Caco-2 (cell line): ENCODE results near the gene COL3A1. TPM values are rescaled to one million over a fixed set of nuclear protein-coding genes. Genes with fewer than 3 reads are reported as not detected.

Experiments used
- BruUV-seq: library from RNA; stranded (reverse); fragments of 400-500 nt; replicated peaks from 2 replicates; lab custom pipeline; 2021; lab: Mats Ljungman, UMichigan
- CTCF ChIA-PET: fragments of 300-600 bp; sonication (Branson Sonifier 250); formaldehyde crosslinking; loops from one replicate; lab custom pipeline; 2022; ENCODE audit warnings: antibody characterized with exemption; lab: Charles Lee
- POLR2A ChIA-PET: fragments of 300-600 bp; sonication (Branson Sonifier 250); formaldehyde crosslinking; loops from one replicate; lab custom pipeline; 2022; ENCODE audit warnings: antibody characterized with exemption; lab: Charles Lee
- DNase-seq, 2 experiments: peaks; one replicate each; pipeline versions ENCODE4 v3.0.0 to v3.0.0-alpha.2; 2020 to 2022
- H3K27me3 ChIP-seq: replicated peaks from 2 replicates; pipeline ENCODE4 v1.6.0; 2011; ENCODE audit warnings: low read length; ENCODE audit not compliant: control insufficient read depth, insufficient read depth
- H3K36me3 ChIP-seq: 2 replicates; pipeline ENCODE4 v1.5.1; 2011; ENCODE audit warnings: low read length; ENCODE audit not compliant: control insufficient read depth, insufficient read depth
- H3K4me1 ChIP-seq: fragments of 250-450 bp; sonication (Bioruptor Pico); 2 replicates; pipeline ENCODE4 v1.5.1; 2020; ENCODE audit warnings: mild to moderate bottlenecking
- H3K4me3 ChIP-seq: 2 replicates; pipeline ENCODE4 v1.5.1; 2011; ENCODE audit warnings: low read depth, mild to moderate bottlenecking, control low read depth, low read length
- H3K9me3 ChIP-seq: fragments of 250-450 bp; sonication (Bioruptor Pico); 2 replicates; pipeline ENCODE4 v1.5.1; 2020; ENCODE audit warnings: mild to moderate bottlenecking, moderate library complexity
- H3K27ac Mint-ChIP-seq: one replicate; pipeline ENCODE4 v1.8.0; 2022; ENCODE audit warnings: mixed read lengths; ENCODE audit not compliant: unreplicated experiment
- H3K27me3 Mint-ChIP-seq: one replicate; pipeline ENCODE4 v1.8.0; 2022; ENCODE audit warnings: mixed read lengths; ENCODE audit not compliant: insufficient read depth, unreplicated experiment
- H3K36me3 Mint-ChIP-seq: one replicate; pipeline ENCODE4 v1.8.0; 2022; ENCODE audit warnings: mild to moderate bottlenecking, mixed read lengths; ENCODE audit not compliant: insufficient read depth, unreplicated experiment
- H3K4me1 Mint-ChIP-seq: one replicate; pipeline ENCODE4 v1.8.0; 2022; ENCODE audit warnings: low read depth, mixed read lengths; ENCODE audit not compliant: unreplicated experiment
- H3K4me3 Mint-ChIP-seq: one replicate; pipeline ENCODE4 v1.8.0; 2022; ENCODE audit warnings: mild to moderate bottlenecking, moderate library complexity, mixed read lengths; ENCODE audit not compliant: unreplicated experiment
- H3K9me3 Mint-ChIP-seq: one replicate; pipeline ENCODE4 v1.8.0; 2022; ENCODE audit warnings: mixed read lengths; ENCODE audit not compliant: unreplicated experiment
- intact Hi-C: fragments of 100-400 bp; cut with micrococcal nuclease; formaldehyde crosslinking; loops from one replicate; pipeline ENCODE4 v1.10.0; 2022; ENCODE audit not compliant: unreplicated experiment
- total RNA-seq: library from RNA; stranded (reverse); gene quantifications from 2 replicates; pipeline ENCODE4 v1.2.3, GENCODE V29; 2022
- TF ChIP-seq, protein P1 (sequence below), 2 experiments: fragments of 200-600 bp in 1 of 2; IDR thresholded peaks; 1 replicate in 1 of 2; 2 replicates in 1 of 2; pipeline versions ENCODE4 v1.5.1 to v1.8.0; 2011 to 2022; ENCODE audit warnings: antibody characterized with exemption in 1 of 2, control low read depth in 1 of 2, inconsistent platforms in 1 of 2, low read depth in 1 of 2, low read length in 1 of 2, mild to moderate bottlenecking in 1 of 2, moderate library complexity in 1 of 2; ENCODE audit not compliant: insufficient read depth in 1 of 2, severe bottlenecking in 1 of 2, unreplicated experiment in 1 of 2

COL3A1 gene
- total RNA-seq, 1 experiment from 2014 or later = 25.4 TPM

GRCh38 chr2:188983427-188984064 lies 9.4 kb downstream of the COL3A1 start:
- no peaks in the 10 kb centered on the region for H3K36me3 ChIP-seq
- H3K4me3 ChIP-seq = no peak overlapping the region
- Mint-ChIP-seq H3K27me3 (no peaks in the 10 kb centered on the region), H3K4me1 (peaks cover 7% of the 10 kb centered on the region), H3K36me3 (no peaks in the 10 kb centered on the region), H3K27ac (no peak overlapping the region), H3K9me3 (no peaks in the 10 kb centered on the region), H3K4me3 (no peak overlapping the region)
- peak in 1 of 2 experiments; percentile 42 for DNase-seq
- H3K4me1 ChIP-seq = peaks cover 4% of the 10 kb centered on the region; the same call in 1 of the 2 replicates
- BruUV-seq = no TSS peak
- ChIA-PET CTCF (interaction anchor here (0.5 kb wide), 1 partner anchor 412 kb away, joined by 3 read pairs; no protein-coding TSS in a partner anchor), POLR2A (no interaction called here)
- H3K27me3 ChIP-seq = no peaks in the 10 kb centered on the region
- intact Hi-C loops = loop anchor here (1.0 kb wide), 3 partner anchors 305 to 429 kb away; no protein-coding TSS in a partner anchor
- TF ChIP-seq, protein P1, sequence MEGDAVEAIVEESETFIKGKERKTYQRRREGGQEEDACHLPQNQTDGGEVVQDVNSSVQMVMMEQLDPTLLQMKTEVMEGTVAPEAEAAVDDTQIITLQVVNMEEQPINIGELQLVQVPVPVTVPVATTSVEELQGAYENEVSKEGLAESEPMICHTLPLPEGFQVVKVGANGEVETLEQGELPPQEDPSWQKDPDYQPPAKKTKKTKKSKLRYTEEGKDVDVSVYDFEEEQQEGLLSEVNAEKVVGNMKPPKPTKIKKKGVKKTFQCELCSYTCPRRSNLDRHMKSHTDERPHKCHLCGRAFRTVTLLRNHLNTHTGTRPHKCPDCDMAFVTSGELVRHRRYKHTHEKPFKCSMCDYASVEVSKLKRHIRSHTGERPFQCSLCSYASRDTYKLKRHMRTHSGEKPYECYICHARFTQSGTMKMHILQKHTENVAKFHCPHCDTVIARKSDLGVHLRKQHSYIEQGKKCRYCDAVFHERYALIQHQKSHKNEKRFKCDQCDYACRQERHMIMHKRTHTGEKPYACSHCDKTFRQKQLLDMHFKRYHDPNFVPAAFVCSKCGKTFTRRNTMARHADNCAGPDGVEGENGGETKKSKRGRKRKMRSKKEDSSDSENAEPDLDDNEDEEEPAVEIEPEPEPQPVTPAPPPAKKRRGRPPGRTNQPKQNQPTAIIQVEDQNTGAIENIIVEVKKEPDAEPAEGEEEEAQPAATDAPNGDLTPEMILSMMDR (IDR thresholded peaks at IDR 0.05; ENCODE audit: insufficient read depth in 1 of 2, low read depth in 1 of 2, low read length in 1 of 2, severe bottlenecking in 1 of 2, unreplicated experiment in 1 of 2) = peak; percentile 63 to 67
- H3K9me3 ChIP-seq = no peaks in the 10 kb centered on the region

DNA sequence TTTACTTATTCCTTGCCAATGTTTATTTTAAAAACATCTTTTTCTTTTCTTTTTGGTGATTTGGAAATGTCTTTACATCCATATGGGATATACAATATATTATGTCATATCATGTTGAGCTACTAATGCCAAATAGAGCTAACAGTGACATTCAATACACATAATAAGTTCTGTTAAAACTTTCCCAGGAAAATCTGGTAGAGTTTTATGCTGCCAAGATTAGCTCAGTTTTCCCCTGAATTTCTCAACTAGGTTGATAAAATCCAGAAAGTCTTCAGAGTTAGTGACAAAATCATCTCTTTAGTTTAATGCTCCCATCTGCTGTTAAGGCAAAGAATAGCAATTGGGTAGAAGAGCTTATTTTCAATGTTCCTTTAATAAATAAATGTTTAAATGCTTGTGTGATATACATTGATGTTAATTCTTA lies 9.9 kb downstream of the COL3A1 start:
- intact Hi-C loops = no loop called here
- Mint-ChIP-seq H3K36me3 (no peaks in the 10 kb centered on the region), H3K4me3 (no peak overlapping the region), H3K27ac (no peak overlapping the region), H3K27me3 (no peaks in the 10 kb centered on the region), H3K4me1 (peaks cover 1% of the 10 kb centered on the region), H3K9me3 (no peaks in the 10 kb centered on the region)
- Histone ChIP-seq H3K9me3 (no peaks in the 10 kb centered on the region), H3K4me1 (no peaks in the 10 kb centered on the region), H3K27me3 (no peaks in the 10 kb centered on the region), H3K36me3 (no peaks in the 10 kb centered on the region), H3K4me3 (no peak overlapping the region)
- CTCF ChIA-PET = interaction anchor here (0.5 to 0.6 kb wide), 3 partner anchors 37 to 412 kb away, joined by 3 read pairs; no protein-coding TSS in a partner anchor
- TF ChIP-seq, protein P1 (IDR thresholded peaks at IDR 0.05; ENCODE audit: insufficient read depth in 1 of 2, low read depth in 1 of 2, low read length in 1 of 2, severe bottlenecking in 1 of 2, unreplicated experiment in 1 of 2) = peak in 1 of 2 experiments; percentile 5
- POLR2A ChIA-PET = no interaction called here
- no TSS peak for BruUV-seq
- no peak for DNase-seq

DNA sequence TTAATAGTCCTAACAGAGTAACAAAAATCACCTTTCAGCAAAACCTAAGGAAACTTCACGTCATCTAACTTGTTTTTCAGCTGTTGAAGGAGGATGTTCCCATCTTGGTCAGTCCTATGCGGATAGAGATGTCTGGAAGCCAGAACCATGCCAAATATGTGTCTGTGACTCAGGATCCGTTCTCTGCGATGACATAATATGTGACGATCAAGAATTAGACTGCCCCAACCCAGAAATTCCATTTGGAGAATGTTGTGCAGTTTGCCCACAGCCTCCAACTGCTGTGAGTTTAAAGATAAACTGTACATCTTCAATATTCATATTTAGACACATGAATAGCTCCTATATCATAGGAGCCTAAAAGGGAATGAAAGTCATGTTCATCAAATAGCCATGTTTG lies 10.5 kb downstream of the COL3A1 start:
- ChIA-PET CTCF (interaction anchor here (0.6 kb wide), 2 partner anchors 36 to 45 kb away, joined by 3 read pairs; no protein-coding TSS in a partner anchor), POLR2A (no interaction called here)
- Histone ChIP-seq H3K9me3 (no peaks in the 10 kb centered on the region), H3K36me3 (no peaks in the 10 kb centered on the region), H3K4me1 (no peaks in the 10 kb centered on the region), H3K4me3 (no peak overlapping the region), H3K27me3 (no peaks in the 10 kb centered on the region)
- no peak for DNase-seq
- Mint-ChIP-seq H3K27ac (no peak overlapping the region), H3K4me3 (no peak overlapping the region), H3K27me3 (no peaks in the 10 kb centered on the region), H3K9me3 (no peaks in the 10 kb centered on the region), H3K4me1 (no peaks in the 10 kb centered on the region), H3K36me3 (no peaks in the 10 kb centered on the region)
- no TSS peak for BruUV-seq
- intact Hi-C loops = no loop called here
- TF ChIP-seq, protein P1 (IDR thresholded peaks at IDR 0.05; ENCODE audit: insufficient read depth in 1 of 2, low read depth in 1 of 2, low read length in 1 of 2, severe bottlenecking in 1 of 2, unreplicated experiment in 1 of 2) = no peak
